ENCODE measurements around the gene ADAMTS14. TPM values are rescaled to one million over a fixed set of nuclear protein-coding genes. Genes with fewer than 3 reads are reported as not detected.

Gene ADAMTS14
- total RNA-seq, 3 donors from 2014 or later: 1.8 to 2.1 (median 2.1) TPM

- no peaks in the 10 kb centered on the region for H3K4me1 ChIP-seq (ENCODE audit: low read depth)
- intact Hi-C loops (cut with DNase I, micrococcal nuclease): no loop called here
- TF ChIP-seq CTCF (IDR thresholded peaks at IDR 0.05): no peak
- ATAC-seq (no peak), DNase-seq (no peak)
- H3K36me3 ChIP-seq (ENCODE audit: low read depth): no peaks in the 10 kb centered on the region
- H3K9me3 ChIP-seq: peaks cover 4% of the 10 kb centered on the region
- no peak overlapping the region for H3K4me3 ChIP-seq
These were observed 22.2 kb upstream of the ADAMTS14 start for GRCh38 chr10:70650104-70650503.

- Histone ChIP-seq H3K9me3 (peaks cover 4% of the 10 kb centered on the region), H3K36me3 (ENCODE audit: low read depth) (no peaks in the 10 kb centered on the region), H3K4me3 (no peak overlapping the region), H3K4me1 (ENCODE audit: low read depth) (no peaks in the 10 kb centered on the region)
- no peak for DNase-seq
- TF ChIP-seq CTCF (IDR thresholded peaks at IDR 0.05): no peak
- ATAC-seq: no peak
- intact Hi-C loops (cut with DNase I, micrococcal nuclease): no loop called here
These were observed 21.6 kb upstream of the ADAMTS14 start for GRCh38 chr10:70650718-70651117.

- DNase-seq: no peak
- Histone ChIP-seq H3K9me3 (peaks cover 4% of the 10 kb centered on the region), H3K4me1 (ENCODE audit: low read depth) (no peaks in the 10 kb centered on the region), H3K36me3 (ENCODE audit: low read depth) (no peaks in the 10 kb centered on the region), H3K4me3 (no peak overlapping the region)
- no peak for ATAC-seq
- TF ChIP-seq CTCF (IDR thresholded peaks at IDR 0.05): no peak
- intact Hi-C loops (cut with DNase I, micrococcal nuclease): no loop called here
These were observed 20.6 kb upstream of the ADAMTS14 start for GRCh38 chr10:70651661-70652060.

DNA sequence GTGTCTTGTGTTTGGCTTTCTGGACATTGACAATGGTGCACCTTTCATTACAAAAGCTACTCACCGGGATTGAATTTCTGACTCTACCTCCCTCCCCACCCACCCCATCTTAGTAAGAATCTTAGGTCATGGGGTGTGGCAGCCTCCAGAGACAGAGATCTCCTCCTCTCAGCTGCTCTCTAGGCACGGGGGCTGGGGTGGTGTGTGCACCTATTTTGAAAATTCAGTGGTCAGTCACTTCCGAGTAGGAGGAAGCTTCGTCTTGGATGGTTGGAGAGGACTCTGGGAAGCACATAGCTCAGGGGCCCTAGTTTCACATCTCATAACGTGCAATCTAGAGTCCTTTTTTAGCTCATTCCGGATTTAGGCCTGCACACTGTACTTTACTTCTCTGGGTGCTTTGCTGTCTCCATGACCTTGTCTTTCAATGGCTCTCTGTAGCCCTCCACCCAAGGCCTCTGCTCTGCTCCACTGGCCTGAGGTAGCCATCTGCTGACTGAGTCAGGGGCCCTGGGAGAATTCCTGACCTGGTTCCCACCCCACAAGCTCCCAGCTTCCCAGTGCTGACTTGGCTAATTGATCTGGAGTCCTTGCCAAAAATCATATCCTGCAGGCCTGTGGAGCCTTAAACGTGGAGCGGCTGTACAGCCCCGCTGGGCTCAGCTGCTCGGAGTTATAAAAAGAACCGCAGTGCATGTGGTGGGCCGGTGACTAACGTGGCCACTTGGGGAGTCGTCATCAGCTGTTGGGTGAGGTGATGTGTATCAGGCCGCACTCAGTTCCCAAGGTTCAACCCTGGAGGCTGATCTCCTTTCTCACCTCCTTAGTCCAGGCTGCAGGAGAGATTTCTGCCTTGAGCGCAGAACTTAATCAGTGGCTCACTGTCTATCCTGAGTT is 19.3 kb upstream of the ADAMTS14 start:
- no peaks in the 10 kb centered on the region for H3K36me3 ChIP-seq (ENCODE audit: low read depth)
- no peak for TF ChIP-seq CTCF (IDR thresholded peaks at IDR 0.05)
- H3K9me3 ChIP-seq: peaks cover 4% of the 10 kb centered on the region
- no peak overlapping the region for H3K4me3 ChIP-seq
- H3K4me1 ChIP-seq (ENCODE audit: low read depth): no peaks in the 10 kb centered on the region
- intact Hi-C loops (cut with DNase I, micrococcal nuclease): no loop called here
- peak; percentile 52 for ATAC-seq
- DNase-seq: peak in 2 of 3 donors; percentile 38 to 63

DNA sequence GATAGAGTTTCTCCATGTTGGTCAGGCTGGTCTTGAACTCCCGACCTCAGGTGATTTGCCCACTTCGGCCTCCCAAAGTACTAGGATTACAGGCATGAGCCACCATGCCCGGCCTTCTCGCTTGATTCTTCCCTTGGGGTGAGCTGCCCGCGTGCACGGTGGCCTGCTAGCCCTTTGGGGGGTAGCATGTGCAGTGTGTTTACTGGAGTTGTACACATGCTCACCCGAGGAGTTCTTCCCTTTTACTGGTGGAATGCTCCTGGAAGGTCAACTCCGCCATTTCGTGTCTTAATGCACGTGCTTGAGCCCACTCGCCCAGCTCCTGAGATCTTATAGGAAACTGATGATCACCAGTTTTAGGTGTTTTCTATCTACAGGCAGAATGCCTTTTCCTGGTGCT is 17.0 kb upstream of the ADAMTS14 start:
- no peaks in the 10 kb centered on the region for H3K36me3 ChIP-seq (ENCODE audit: low read depth)
- no peak for TF ChIP-seq CTCF (IDR thresholded peaks at IDR 0.05)
- no peak for DNase-seq
- H3K4me1 ChIP-seq (ENCODE audit: low read depth): no peaks in the 10 kb centered on the region
- no peaks in the 10 kb centered on the region for H3K9me3 ChIP-seq
- no peak overlapping the region for H3K4me3 ChIP-seq
- no peak for ATAC-seq
- intact Hi-C loops (cut with DNase I, micrococcal nuclease): no loop called here

Data from mucosa of descending colon (tissue), 3 donors.